CD4-positive, CD25-positive, alpha-beta regulatory T cell (primary cell): ENCODE data around the gene CSF2RB. TPM values are rescaled to one million over a fixed set of nuclear protein-coding genes. Genes with fewer than 3 reads are reported as not detected.

ENCODE experiments used
- ATAC-seq, 2 donors: fragments of 150-1000 bp; cut with Tn5 transposase; one replicate each; pipeline ENCODE4 v1.10.0; 2021; ENCODE audit warnings: low read depth in 2 of 2, moderate number of reproducible peaks in 2 of 2, moderate library complexity in 1 of 2
- DNase-seq, 3 donors: peaks; one replicate each; pipeline versions ENCODE4 v3.0.0 to v3.0.0-alpha.2; 2012 to 2022; ENCODE audit warnings: mixed read lengths in 1 of 3
- H3K27ac ChIP-seq: one replicate; pipeline ENCODE4 v1.7.0; 2013; ENCODE audit warnings: mild to moderate bottlenecking, low read length; ENCODE audit not compliant: insufficient read depth, poor library complexity, severe bottlenecking
- H3K27me3 ChIP-seq: one replicate; pipeline ENCODE4 v1.7.0; 2013; ENCODE audit warnings: low read length; ENCODE audit not compliant: control insufficient read depth, insufficient read depth
- H3K36me3 ChIP-seq: one replicate; pipeline ENCODE4 v1.7.0; 2013; ENCODE audit warnings: mild to moderate bottlenecking, low read length, moderate library complexity; ENCODE audit not compliant: control insufficient read depth, insufficient read depth
- H3K4me1 ChIP-seq: 2 replicates; pipeline ENCODE4 v1.7.0; 2013; ENCODE audit warnings: mild to moderate bottlenecking, low read length; ENCODE audit not compliant: insufficient read depth, control insufficient read depth, poor library complexity, severe bottlenecking
- H3K4me3 ChIP-seq: one replicate; pipeline ENCODE4 v1.7.0; 2013; ENCODE audit warnings: low read depth, mild to moderate bottlenecking, low read length, moderate library complexity
- H3K9me3 ChIP-seq, 2 experiments: 1 replicate in 1 of 2; 2 replicates in 1 of 2; pipeline ENCODE4 v1.7.0; 2013; ENCODE audit warnings: low read length in 2 of 2, mild to moderate bottlenecking in 1 of 2, moderate library complexity in 1 of 2; ENCODE audit not compliant: control insufficient read depth in 2 of 2
- H3K27ac Mint-ChIP-seq, 3 donors: one replicate each; pipeline ENCODE4 v1.8.0; 2020 to 2022; ENCODE audit warnings: mild to moderate bottlenecking in 3 of 3, mixed read lengths in 3 of 3, moderate library complexity in 2 of 3
- H3K27me3 Mint-ChIP-seq: one replicate; pipeline ENCODE4 v1.8.0; 2022; ENCODE audit warnings: mild to moderate bottlenecking, mixed read lengths
- H3K36me3 Mint-ChIP-seq: one replicate; pipeline ENCODE4 v1.8.0; 2020; ENCODE audit warnings: mixed read lengths
- H3K4me1 Mint-ChIP-seq, 4 donors: one replicate each; pipeline ENCODE4 v1.8.0; 2020 to 2022; ENCODE audit warnings: mixed read lengths in 4 of 4, mild to moderate bottlenecking in 1 of 4
- H3K4me3 Mint-ChIP-seq, 4 donors: one replicate each; pipeline ENCODE4 v1.8.0; 2020 to 2022; ENCODE audit warnings: mild to moderate bottlenecking in 4 of 4, mixed read lengths in 4 of 4, moderate library complexity in 3 of 4
- H3K9me3 Mint-ChIP-seq, 7 donors: one replicate each; pipeline ENCODE4 v1.8.0; 2020 to 2022; ENCODE audit warnings: mixed read lengths in 7 of 7, mild to moderate bottlenecking in 3 of 7, moderate library complexity in 2 of 7
- polyA plus RNA-seq, 4 donors: library from polyadenylated mRNA; unstranded; fragments of 300-500 nt; fragmentation: Illumina TruSeq; gene quantifications; one replicate each; pipeline ENCODE4 v1.2.3, GENCODE V29; 2021
- total RNA-seq: library from RNA; stranded (reverse); gene quantifications from one replicate; pipeline ENCODE4 v1.2.3, GENCODE V29; 2022

CSF2RB gene
- total and polyA plus RNA-seq, 5 donors from 2014 or later, result 5.7 to 27.0 (median 10.3) TPM

DNA sequence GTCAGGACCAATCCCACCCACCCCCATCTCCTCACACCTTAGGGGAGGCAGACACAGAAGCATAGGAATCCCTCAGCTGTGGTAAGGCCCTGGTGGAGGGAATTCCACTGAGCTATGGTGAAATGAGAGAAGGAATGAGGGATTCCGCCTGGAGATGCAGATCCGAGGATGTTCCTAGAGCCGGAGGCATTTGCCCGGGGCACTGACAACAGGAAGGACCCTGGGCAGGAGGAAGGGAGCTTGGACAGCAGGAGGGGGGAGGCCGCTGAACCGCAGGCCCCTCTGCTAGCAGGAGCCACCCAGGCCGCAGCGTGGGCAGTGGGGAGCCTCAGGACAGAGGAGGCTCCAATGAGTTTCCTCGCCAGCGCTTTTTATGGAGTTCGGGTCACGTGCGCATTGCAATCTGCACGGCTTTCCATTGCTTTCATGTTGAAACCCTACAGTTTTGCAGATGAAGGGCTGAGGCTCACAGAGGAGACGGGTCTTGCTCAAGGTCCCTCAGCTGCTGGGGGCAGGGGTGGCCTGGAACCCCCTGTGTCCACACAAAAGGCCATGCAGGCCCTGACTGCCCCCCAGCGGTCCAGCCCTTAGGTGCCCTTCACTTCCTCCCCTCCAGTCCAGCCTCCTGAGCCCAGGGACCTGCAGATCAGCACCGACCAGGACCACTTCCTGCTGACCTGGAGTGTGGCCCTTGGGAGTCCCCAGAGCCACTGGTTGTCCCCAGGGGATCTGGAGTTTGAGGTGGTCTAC lies 15.5 kb downstream of the CSF2RB start:
- H3K4me1 ChIP-seq, result no peaks in the 10 kb centered on the region
- Mint-ChIP-seq H3K4me1 (peaks cover 0 to 15% (median 7%) of the 10 kb centered on the region in 4 donors), H3K4me3 (no peak overlapping the region), H3K27me3 (no peaks in the 10 kb centered on the region), H3K36me3 (peaks cover 16% of the 10 kb centered on the region), H3K27ac (peak overlapping the region in 1 of 3 donors; percentile 52), H3K9me3 (no peaks in the 10 kb centered on the region)
- no peaks in the 10 kb centered on the region for H3K27me3 ChIP-seq
- H3K4me3 ChIP-seq, result no peak overlapping the region
- DNase-seq (no peak), ATAC-seq (no peak)
- no peaks in the 10 kb centered on the region for H3K9me3 ChIP-seq
- peaks cover 58% of the 10 kb centered on the region for H3K36me3 ChIP-seq
- H3K27ac ChIP-seq, result no peak overlapping the region

DNA sequence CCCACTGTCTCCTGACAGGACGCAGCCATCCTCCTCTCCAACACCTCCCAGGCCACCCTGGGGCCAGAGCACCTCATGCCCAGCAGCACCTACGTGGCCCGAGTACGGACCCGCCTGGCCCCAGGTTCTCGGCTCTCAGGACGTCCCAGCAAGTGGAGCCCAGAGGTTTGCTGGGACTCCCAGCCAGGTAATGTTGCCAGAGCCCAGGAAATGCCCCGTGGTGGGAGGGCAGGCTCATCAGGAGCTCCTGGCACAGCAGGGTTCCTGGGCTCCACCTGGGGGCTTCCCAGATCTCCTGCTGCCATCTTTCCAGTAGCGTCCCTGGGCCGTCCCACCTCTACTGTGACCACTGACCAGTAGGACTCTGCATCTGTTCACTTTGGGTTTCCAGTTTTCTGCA lies 16.2 kb downstream of the CSF2RB start:
- peaks cover 0 to 13% (median 7%) of the 10 kb centered on the region in 4 donors for H3K4me1 Mint-ChIP-seq
- no peak for ATAC-seq
- Histone ChIP-seq H3K27me3 (no peaks in the 10 kb centered on the region), H3K36me3 (peaks cover 62% of the 10 kb centered on the region), H3K9me3 (no peaks in the 10 kb centered on the region), H3K4me1 (no peaks in the 10 kb centered on the region), H3K4me3 (no peak overlapping the region), H3K27ac (no peak overlapping the region)
- H3K36me3 Mint-ChIP-seq, result peaks cover 16% of the 10 kb centered on the region
- no peaks in the 10 kb centered on the region for H3K9me3 Mint-ChIP-seq
- H3K27ac Mint-ChIP-seq, result no peak overlapping the region
- no peak for DNase-seq
- no peaks in the 10 kb centered on the region for H3K27me3 Mint-ChIP-seq
- H3K4me3 Mint-ChIP-seq, result no peak overlapping the region

DNA sequence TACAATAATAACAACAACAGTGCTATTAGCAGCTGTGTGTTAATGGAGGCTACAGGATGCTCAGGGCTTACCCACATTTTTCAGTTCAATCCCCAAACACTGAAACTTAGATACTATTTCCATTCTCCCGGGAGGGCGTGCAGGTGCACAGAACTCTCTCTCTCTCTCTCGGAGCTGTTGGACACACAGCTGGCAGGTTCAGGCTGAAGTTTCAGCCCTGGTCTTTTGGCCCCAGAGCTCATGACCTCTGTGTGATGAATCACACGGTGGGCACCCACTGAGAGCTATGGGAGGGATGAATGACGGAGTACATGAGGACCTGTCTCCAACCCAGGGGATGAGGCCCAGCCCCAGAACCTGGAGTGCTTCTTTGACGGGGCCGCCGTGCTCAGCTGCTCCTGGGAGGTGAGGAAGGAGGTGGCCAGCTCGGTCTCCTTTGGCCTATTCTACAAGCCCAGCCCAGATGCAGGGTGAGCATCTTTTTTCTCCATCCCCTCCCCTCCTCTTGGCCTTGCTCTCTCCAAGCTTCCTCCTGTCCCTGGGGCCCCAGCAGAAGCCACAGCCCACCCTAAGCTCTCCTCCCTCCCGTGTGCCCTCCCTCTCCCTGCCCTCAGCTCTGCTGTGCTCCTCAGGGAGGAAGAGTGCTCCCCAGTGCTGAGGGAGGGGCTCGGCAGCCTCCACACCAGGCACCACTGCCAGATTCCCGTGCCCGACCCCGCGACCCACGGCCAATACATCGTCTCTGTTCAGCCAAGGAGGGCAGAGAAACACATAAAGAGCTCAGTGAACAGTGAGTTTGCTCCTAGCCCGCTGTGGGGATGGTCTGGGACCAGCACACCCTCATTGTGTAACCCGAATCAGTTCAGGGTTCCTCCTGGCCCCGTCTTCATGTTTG lies 16.9 kb downstream of the CSF2RB start:
- Mint-ChIP-seq H3K9me3 (no peaks in the 10 kb centered on the region), H3K27ac (peak overlapping the region in 1 of 3 donors; percentile 65), H3K4me1 (peaks cover 0 to 9% (median 5%) of the 10 kb centered on the region in 4 donors), H3K27me3 (no peaks in the 10 kb centered on the region), H3K36me3 (peaks cover 11% of the 10 kb centered on the region), H3K4me3 (no peak overlapping the region)
- no peak for ATAC-seq
- Histone ChIP-seq H3K27ac (no peak overlapping the region), H3K4me1 (no peaks in the 10 kb centered on the region), H3K27me3 (no peaks in the 10 kb centered on the region), H3K9me3 (no peaks in the 10 kb centered on the region), H3K4me3 (no peak overlapping the region), H3K36me3 (peaks cover 62% of the 10 kb centered on the region)
- DNase-seq, result no peak

DNA sequence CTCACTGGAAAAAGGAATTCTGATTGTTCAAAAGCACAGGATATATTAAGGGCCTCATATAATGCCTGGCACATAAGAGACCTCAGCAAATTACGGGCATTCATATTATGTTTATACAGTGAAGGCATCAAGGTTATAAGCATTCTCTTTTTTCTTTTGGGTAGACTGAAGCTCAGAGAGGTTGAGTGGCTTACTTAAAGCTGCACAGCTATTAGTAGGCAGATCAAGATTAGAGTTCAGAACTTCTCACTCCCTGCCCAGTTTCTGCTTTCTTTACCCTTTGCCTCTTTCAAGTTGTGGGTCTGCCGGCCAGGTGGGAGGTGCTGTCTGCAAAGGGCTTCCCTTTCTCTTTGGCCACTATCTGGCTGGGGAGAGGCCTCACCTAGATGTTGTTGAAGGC lies 18.0 kb downstream of the CSF2RB start:
- no peak for DNase-seq
- Mint-ChIP-seq H3K27me3 (no peaks in the 10 kb centered on the region), H3K4me3 (no peak overlapping the region), H3K27ac (peak overlapping the region in 2 of 3 donors; percentile 65 to 69), H3K4me1 (peaks cover 0 to 6% (median under 1%) of the 10 kb centered on the region in 4 donors), H3K9me3 (no peaks in the 10 kb centered on the region), H3K36me3 (peaks cover 7% of the 10 kb centered on the region)
- no peaks in the 10 kb centered on the region for H3K27me3 ChIP-seq
- peaks cover 52% of the 10 kb centered on the region for H3K36me3 ChIP-seq
- H3K27ac ChIP-seq, result no peak overlapping the region
- H3K9me3 ChIP-seq, result no peaks in the 10 kb centered on the region
- no peaks in the 10 kb centered on the region for H3K4me1 ChIP-seq
- no peak overlapping the region for H3K4me3 ChIP-seq
- ATAC-seq, result no peak

DNA sequence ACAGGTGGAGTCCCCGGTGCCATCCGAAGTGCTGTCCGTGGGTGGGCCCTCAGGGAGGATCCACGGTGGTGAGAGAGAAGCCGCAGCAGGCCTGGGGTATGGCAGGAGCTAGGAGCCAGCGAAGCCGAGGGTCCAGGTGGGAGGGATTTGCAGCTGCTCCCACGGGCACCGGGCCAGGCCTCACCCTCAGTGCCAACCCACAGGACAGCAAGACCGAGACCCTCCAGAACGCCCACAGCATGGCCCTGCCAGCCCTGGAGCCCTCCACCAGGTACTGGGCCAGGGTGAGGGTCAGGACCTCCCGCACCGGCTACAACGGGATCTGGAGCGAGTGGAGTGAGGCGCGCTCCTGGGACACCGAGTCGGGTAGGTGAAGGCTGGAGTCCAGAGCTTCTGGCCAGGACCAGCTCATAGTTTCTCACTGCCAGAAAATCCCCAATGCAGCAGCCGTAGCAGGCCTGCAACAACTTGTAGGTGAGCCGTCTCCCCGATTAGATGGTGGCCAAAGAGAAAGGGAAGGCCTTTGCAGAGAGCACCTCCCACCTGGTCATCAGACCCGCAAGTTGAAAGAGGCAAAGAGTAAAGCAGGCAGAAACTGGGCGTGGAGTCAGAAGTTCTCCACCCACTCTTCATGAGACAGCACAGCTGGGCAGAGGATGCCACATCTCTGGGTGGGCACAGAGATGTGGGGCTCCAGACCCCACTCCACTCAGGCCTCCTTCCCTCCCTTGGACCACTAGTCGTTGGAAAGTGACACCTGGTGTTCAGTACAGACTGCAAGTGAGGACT lies 20.4 kb downstream of the CSF2RB start:
- Histone ChIP-seq H3K27me3 (no peaks in the 10 kb centered on the region), H3K27ac (no peak overlapping the region), H3K9me3 (no peaks in the 10 kb centered on the region), H3K4me3 (no peak overlapping the region), H3K4me1 (no peaks in the 10 kb centered on the region), H3K36me3 (peaks cover 39% of the 10 kb centered on the region)
- H3K4me3 Mint-ChIP-seq, result no peak overlapping the region
- peaks cover 7% of the 10 kb centered on the region for H3K36me3 Mint-ChIP-seq
- no peaks in the 10 kb centered on the region for H3K9me3 Mint-ChIP-seq
- DNase-seq (no peak), ATAC-seq (no peak)
- H3K27me3 Mint-ChIP-seq, result no peaks in the 10 kb centered on the region
- no peak overlapping the region for H3K27ac Mint-ChIP-seq
- H3K4me1 Mint-ChIP-seq, result peaks cover 0 to 6% (median 0%) of the 10 kb centered on the region in 4 donors

DNA sequence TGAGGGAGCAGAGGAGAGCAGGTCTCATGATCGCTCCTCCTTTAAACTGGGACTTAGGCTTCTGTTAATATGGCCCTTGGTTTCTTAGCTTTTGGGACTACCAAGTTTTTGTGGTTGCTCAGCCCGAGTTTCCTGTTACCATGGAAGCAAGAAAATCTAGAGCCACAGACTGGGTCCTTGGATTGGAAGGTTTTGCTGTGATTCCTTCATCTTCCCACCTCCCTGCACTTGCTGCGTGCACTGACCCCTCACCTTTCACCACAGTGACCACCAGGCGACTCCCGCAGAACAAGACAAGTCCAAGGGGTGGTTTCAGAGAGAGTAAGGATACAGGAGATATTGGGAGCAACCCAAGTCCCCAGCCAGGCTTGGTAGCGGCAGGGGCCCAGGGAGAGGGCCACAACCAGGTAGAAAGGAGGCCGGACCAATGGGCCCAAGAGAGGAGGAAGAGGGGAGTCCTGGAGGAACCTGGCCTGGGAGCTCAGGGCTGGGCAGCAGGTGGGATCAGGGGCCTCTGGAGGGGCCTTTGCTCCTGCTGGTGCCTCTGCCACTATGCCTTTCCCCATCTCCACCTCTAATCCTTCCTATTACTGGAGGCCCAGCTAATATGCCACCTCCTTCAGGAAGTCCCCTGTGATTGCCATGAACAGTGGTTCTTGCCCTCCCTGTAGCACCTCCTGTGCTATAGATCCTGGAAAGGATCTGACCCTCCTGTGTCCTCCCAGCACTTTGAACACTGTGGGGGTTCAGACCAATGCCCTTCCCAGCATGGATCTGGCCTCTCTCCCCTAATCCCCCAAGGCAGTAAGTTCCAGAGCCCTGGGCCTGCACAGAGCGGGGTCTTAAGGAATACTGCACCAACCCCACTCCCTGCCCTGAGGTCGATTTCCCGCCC lies 21.2 kb downstream of the CSF2RB start:
- ATAC-seq (no peak), DNase-seq (no peak)
- Mint-ChIP-seq H3K4me1 (peaks cover 0 to 6% (median 0%) of the 10 kb centered on the region in 4 donors), H3K27ac (peak overlapping the region in 1 of 3 donors; percentile 36), H3K4me3 (no peak overlapping the region), H3K27me3 (no peaks in the 10 kb centered on the region), H3K36me3 (peaks cover 7% of the 10 kb centered on the region), H3K9me3 (no peaks in the 10 kb centered on the region)
- H3K36me3 ChIP-seq, result peaks cover 32% of the 10 kb centered on the region
- H3K9me3 ChIP-seq, result no peaks in the 10 kb centered on the region
- no peak overlapping the region for H3K27ac ChIP-seq
- no peaks in the 10 kb centered on the region for H3K27me3 ChIP-seq
- no peak overlapping the region for H3K4me3 ChIP-seq
- no peaks in the 10 kb centered on the region for H3K4me1 ChIP-seq

DNA sequence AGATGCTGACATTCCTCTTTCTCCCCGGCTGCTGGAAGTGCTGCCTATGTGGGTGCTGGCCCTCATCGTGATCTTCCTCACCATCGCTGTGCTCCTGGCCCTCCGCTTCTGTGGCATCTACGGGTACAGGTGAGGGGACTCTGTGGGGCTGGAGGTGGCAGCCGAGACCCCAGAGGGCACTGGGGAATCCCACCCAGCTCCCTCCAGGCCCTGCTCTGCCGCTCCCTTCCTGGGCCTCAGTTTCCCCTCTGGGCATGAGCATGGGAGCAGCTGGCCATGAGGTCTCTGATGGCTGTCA lies 21.8 kb downstream of the CSF2RB start:
- Mint-ChIP-seq H3K4me1 (peaks cover 1 to 9% (median 2%) of the 10 kb centered on the region in 4 donors), H3K4me3 (no peak overlapping the region), H3K27ac (no peak overlapping the region), H3K9me3 (no peaks in the 10 kb centered on the region), H3K36me3 (peaks cover 4% of the 10 kb centered on the region), H3K27me3 (no peaks in the 10 kb centered on the region)
- Histone ChIP-seq H3K36me3 (peaks cover 26% of the 10 kb centered on the region), H3K27me3 (no peaks in the 10 kb centered on the region), H3K9me3 (no peaks in the 10 kb centered on the region), H3K27ac (no peak overlapping the region), H3K4me3 (no peak overlapping the region), H3K4me1 (no peaks in the 10 kb centered on the region)
- no peak for ATAC-seq
- DNase-seq, result no peak
